ENCODE results near the gene BAMBI.
"Not testable (repeated sequence)": the region's sequence is repeated elsewhere in the genome, so short reads cannot be mapped to it uniquely, and the experiment has no call there.

GRCh38 chr10:28658824-28659223, 18.5 kb upstream of the BAMBI start:
- not testable (repeated sequence) for TF ChIP-seq POLR2A (IDR thresholded peaks at IDR 0.05; ENCODE audit: low read length); GATA1 (IDR thresholded peaks at IDR 0.05; ENCODE audit: low read depth, low read length)
